HG02610 (cell line): ENCODE data around the gene TM9SF1.
"Not testable (repeated sequence)": the region's sequence is repeated elsewhere in the genome, so short reads cannot be mapped to it uniquely, and the experiment has no call there.

Source experiments
- ATAC-seq: cut with Tn5 transposase; IDR thresholded peaks from one replicate; pipeline ENCODE4 v1.9.1; 2021; ENCODE audit warnings: mild to moderate bottlenecking, moderate library complexity; ENCODE audit not compliant: unreplicated experiment

The TM9SF1 gene

DNA sequence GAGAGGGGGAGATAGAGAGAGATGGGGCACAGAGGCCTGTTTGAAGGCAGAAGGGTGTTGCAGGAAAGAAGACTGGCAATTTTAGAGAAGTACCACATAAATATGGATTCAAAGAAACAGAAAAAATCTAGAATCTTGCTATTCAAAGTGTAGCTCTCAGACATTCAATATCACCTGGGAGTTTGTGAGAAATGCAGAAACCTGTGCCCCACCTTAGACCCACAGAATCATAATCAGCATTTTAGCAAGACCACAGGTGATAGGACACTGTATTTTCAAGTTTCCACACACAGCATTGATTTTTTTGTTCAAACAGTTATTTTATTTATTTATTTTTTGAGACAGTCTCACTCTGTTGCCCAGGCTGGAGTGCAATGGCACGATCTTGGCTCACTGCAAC lies 33.7 kb upstream of the TM9SF1 start:
- ATAC-seq: no peak

DNA sequence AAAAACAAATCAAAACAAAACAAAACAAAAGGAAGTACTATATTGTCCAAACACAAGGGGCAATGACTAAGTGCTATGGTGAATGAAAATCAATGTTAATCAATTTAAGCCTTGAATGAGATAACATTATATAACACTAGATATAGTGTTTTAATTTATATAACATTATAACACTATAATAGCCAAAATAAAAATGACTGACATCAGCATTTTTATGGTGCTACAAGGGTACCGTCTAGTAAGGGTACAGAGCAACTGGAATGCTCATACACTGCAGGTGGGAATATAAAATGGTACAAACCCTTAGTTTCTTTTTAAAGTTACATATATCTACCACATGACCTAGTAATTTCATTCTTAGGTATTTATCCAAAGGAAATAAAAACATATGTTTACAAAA lies 31.2 kb upstream of the TM9SF1 start:
- ATAC-seq: no peak

DNA sequence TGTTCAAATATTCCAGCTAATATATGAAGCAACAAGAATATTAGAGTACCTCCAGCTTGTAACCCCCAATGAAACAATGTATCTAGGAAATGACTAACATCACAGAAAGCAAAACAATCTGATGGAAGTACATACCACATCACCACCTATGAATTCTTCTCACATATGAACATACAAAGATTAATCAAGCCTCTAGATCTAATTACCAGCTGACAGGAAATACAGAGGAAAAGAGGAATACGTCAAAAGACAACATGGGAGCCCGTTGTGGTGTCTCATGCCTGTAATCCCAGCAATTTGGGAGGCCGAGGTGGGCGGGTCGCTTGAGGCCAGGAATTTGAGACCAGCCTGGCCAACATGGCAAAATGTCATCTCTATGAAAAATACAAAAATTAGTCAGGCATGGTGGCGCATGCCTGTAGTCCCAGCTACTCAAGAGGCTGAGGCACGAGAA lies 29.4 kb upstream of the TM9SF1 start:
- no peak for ATAC-seq

DNA sequence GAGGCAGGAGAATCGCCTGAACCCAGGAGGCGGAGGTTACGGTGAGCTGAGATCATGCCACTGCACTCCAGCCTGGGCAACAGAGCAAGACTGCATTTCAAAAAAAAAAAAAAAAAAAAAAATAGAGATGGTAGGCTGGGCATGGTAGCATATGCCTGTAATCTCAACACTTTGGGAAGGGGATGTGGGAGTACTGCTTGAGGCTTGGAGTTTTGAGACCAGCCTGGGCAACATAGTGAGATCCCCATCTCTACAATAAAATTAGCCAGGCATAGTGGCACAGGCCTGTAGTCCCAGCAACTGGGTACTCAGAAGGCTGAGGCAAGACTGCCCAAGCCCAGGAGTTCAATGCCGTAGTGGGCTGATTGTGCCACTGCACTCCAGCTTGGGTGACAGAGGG lies 27.7 kb upstream of the TM9SF1 start:
- not testable (repeated sequence) for ATAC-seq

DNA sequence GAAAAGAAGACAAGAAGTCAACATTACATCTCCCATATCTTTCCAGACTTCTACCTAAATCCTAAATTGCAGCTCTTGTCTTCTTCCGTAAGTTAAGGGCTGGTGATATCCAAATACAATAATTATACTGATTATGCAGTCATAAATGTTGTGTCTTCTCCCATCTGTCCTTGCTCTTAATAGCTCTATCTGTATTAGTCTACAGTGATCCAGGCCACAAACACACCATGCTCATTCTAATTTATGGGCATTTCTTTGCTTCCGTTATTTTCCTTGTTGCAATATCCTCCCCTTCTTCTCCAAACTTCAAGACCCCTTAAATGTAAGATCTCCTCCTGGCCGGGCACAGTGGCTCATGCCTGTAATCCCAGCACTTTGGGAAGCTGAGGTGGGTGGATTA lies 24.3 kb upstream of the TM9SF1 start:
- ATAC-seq: no peak

DNA sequence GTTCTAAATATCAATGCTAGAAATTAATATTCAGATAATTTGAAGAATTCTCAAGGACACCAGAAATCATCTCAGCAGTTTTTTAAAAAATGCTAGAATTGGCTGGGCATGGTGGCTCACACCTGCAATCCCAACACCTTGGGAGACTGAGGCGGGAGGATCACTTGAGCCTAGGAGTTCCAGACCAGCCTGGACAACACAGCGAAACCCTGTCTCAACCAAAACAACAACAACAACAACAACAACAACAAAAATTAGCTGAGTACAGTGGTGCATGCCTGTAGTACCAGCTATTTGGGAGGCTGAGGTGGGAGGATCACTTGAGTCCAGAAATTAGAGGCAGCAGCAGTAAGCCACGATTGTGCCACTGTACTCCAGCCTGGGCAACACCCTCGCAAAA lies 23.8 kb upstream of the TM9SF1 start:
- no peak for ATAC-seq

DNA sequence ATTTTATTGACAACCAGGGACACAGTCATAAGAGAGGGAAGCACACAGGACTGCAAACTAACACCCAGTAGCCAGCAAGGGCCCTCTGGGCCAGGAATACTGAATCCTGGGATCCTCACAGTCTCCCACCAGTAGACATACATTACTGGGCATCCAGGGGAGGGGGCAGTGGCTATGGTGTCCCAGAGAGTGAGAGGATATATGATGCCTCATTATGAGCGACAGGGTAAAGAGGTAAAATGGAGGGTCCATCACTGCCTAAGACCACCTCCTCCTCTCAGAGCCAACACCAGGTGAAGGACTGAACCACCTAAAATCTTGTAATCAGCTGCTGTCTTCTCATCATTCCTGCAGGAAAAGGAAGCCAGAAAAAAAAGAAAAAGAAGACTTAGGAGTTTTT lies 21.6 kb upstream of the TM9SF1 start:
- ATAC-seq: not testable (repeated sequence)

DNA sequence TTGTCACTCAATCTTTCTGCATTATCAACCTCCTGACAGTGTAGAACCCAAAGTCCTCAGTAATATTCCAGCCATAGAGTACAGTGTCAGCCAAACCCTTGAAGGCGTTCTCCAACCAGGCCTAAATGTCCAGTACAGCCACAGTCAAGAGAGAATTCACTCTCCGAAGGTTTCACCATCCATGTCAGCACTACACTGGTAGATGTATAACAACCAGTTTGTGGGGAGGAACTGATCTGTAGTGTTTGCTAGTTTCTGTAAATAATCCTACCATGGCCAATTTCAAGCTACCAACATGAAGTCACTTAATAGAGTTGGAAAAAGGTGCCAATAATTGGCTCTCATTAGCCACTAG lies 21.1 kb upstream of the TM9SF1 start:
- ATAC-seq: no peak

DNA sequence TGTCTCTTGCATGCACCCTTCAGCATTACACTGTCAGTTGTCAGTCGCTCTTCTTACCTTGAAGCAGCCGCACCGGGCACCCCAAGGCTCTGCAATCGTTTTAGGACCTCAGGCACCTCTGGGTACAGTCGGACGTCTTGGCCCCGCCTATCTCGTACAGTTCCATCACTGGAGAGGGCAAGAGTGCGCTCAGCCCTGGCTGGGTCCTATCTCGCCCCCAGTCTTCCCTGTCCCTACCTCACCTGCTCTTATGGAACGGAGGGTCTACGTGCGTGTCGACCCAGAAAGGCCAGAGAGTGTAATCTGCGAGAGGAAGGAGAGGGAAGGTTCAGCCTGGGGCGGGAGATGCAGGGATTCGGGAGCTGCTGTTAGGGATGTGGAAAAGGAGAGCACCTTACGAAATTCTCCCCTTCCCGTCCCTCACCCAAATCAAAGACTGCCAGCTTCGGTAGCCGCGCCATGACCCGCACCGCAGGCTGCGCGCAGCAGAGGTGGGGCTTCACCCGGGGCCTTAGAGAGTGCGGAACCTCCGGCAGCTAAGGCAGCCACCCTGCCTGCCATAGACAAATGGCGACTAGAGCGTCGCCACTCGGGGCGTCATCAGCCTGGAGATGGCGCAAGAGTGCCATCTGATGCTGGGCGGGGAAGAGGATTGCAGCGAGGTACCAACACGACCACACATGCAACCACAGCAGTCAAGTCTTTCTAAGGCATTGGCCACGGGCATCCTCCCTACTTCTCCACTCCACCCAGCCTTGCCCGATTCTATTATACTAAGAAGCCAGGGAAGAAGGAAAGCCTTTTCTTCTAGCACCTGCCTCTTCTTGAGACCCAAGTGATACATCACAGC lies 20.5 kb upstream of the TM9SF1 start, which contains the start of gene MDP1:
TSS of gene MDP1 (minus strand) at position 572 of the 850 bp plus-strand sequence. CDS start at position 461, 111 bp downstream.
- ATAC-seq: peak; percentile 68

DNA sequence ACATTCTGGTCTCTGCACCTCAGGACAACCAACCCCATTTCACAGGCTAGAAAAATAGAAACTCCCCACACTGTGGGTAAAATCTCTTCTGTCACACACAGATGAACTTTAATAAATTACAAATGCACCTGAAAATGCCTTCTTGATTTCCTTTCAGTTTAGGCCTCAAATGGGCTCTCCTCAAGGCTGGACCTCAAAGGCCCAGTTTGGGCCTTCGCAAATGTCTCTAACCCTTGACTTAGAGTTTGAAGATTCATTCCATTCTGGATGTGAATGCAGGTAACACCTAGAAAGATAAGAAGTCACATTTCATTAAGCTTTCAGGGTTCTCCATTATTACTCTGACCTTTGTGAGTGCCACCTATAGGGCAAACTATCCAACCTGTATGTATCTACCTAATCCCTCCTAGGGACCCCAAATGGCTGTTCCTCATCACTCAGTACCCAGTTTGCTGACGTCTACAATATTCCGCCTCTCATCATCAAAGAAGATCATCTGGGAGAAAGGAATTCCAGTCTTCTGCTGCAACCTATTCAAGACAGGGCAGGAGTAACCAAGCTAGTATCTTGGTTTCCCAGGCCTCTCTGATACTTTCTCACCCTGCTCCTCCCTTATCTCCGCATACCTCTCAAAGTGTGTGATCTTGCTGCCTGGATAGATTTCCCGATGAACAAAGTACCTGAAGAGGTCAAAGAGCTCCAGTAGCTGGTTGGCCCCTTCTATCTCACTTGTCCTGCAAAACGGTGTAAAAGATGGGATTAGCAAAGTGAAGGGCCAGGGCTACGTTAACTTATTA lies 18.8 kb upstream of the TM9SF1 start:
- ATAC-seq: no peak

DNA sequence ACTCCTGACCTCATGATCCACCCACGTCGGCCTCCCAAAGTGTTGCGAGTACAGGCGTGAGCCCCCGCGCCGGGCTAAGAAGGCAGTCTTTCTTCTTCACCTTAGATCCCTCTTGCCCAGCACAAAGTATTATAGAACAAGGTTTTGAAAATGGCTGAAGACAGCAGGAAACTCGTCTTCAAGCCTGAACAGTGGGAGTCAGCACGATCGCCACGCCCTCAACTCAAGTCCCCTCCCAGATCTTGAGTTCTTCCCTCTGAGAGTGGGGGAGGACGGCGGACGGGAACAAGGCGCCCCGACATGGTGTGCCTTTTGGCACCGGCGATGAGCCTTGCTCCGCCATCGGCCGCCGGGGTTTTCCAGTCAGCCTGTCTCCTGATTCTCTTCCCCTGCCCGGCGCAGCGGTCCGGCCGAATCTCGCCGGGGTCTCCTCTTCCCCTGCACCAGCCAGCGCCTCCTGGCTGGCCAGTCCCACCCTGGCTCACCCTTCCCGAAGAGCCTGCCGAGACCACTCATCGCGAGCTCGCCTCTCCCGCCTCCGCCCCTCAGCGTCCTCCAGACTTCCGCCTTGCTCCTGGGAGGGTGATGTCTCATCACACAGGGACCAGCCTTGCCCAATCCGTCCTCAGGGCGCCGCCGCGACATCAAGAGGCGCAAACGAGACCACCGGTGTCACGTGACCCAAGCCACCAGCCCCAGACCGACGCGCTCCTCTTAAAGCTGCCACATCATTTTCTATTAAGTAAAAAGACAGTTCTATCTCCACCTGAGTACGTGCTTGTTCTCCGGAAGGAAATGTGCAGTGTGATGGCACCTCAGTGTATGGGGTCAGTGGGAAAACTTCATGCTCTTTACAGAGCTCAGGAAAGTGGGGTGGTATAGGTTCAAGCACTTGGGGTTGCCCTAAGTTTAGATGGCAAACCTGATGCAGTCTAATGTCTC lies 18.0 kb upstream of the TM9SF1 start, which contains the start of gene CHMP4A:
TSS of gene CHMP4A (minus strand) at position 565 of the 942 bp plus-strand sequence. CDS start at position 516, 49 bp downstream.
- ATAC-seq: peak; percentile 80

DNA sequence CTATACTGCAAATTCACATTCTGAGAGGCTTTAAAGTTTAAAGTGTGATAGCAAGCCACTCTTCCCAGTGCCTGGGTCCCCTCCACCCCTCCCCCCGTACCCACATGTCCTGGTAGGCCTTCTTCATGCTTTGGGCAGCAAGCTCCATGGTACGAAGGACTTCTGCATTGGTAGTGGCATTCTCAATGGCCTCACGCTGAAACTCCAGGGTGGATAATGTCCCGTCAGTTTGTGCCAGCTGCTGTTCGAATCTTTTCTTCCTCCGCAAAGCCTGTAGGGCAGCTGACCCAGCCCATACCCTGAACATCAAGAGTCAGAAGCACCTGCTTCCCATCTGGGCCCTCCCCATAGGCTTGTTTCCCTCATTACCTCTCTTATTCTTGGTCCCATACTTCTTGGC lies 16.1 kb upstream of the TM9SF1 start:
- ATAC-seq: no peak

DNA sequence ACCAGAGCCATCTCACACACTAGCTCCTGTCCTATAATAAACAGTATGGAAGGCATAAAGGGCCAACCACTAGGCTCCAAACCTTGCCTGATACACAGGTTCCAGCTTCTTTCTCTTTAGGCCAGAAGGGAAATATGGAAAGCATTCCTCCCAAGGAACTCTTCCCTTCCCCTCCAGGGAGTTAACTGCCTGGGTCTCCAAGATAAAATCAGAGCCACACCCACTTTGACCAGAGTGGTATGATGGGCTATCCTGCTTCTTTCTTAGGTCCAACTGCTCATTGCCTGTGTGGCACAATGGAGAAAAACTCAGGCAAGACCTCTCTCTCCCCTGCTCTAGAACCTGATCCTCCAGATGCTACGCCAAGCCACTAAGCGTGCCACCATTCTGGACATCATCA lies 12.4 kb upstream of the TM9SF1 start:
- no peak for ATAC-seq

DNA sequence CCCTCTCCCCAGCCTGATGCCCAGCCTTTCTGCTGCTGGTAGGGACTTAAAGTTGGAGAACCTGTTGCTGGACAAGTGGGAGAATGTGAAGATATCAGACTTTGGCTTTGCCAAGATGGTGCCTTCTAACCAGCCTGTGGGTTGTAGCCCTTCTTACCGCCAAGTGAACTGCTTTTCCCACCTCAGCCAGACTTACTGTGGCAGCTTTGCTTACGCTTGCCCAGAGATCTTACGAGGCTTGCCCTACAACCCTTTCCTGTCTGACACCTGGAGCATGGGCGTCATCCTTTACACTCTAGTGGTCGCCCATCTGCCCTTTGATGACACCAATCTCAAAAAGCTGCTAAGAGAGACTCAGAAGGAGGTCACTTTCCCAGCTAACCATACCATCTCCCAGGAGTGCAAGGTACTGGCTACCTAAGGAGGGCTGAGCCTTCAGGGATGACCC lies 11.9 kb upstream of the TM9SF1 start:
- ATAC-seq: no peak

DNA sequence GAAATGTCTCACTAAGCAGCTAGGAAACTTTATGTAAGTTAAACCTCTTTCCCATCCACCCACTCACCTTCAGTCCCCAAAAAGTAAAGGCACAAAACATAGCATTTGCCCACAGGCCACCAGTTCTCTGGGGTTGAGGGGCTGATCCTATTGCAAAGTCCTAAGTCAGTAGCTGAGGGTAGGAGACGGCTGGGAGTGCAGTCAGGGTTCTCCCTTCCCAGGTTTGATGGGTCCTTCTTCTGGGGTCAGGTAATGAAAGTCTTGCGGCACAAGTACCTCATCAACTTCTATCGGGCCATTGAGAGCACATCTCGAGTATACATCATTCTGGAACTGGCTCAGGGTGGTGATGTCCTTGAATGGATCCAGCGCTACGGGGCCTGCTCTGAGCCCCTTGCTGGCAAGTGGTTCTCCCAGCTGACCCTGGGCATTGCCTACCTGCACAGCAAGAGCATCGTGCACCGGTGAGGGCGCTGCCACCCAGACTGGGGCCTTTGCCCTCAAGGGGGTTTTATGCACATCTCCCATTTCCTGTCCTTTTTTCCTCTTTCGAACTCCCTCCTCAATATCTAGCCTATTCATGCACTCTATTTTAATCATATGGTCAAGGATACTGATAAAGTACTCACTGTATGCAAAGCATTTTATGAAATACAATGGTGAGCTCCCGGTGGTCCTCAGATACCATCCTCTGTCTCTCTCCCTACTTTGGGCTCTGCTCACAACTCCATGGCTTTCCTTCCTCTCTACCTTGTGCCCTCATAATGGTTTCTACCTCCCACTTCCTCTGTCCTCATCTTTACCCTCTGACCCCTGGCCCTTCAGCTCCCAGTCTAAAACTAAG lies 11.2 kb upstream of the TM9SF1 start:
- no peak for ATAC-seq

DNA sequence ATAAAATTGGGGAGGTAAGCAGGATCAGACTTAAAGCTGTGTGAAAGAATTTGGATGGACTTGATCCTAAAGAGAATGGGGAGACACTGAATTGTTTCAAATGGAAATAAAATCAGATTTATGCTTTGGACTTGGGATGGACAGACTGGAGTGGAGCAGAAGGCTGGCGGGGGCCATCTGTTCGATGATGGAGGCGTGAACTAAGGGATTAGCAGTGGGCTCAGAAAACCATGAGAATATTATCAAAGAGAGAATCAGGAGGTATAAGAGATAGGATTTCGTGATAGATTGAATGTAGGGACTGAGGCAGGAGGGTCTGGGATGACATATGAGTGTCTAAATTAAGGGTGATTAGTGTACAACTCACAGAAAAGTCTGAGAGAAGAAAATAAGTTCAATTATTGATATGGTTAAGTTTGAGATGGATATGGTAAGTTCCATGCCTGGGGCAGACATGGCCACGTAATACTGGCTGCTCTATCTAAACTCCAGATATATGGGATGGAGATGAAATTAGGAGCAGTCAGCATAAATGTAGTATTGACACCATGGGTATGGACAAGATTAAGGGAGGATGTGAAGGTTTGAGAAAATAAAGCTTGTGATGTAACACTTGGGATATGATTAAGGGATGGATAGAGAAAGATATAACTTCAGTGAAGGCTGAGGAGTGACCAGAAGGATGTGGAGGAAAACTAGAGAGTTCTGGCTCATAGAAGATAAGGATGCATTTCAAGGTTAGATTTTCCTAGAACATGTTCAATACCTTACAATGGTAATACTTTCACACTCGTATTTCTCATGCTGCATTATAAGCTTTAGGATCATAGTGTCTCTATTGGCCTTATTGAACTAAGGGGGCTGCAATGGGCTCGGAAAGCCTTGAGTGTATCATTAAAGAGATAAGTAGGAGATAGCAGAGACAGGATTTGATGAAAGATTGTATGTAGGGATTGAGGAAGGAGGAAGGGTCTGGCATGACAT lies 9.2 kb upstream of the TM9SF1 start:
- ATAC-seq: no peak

DNA sequence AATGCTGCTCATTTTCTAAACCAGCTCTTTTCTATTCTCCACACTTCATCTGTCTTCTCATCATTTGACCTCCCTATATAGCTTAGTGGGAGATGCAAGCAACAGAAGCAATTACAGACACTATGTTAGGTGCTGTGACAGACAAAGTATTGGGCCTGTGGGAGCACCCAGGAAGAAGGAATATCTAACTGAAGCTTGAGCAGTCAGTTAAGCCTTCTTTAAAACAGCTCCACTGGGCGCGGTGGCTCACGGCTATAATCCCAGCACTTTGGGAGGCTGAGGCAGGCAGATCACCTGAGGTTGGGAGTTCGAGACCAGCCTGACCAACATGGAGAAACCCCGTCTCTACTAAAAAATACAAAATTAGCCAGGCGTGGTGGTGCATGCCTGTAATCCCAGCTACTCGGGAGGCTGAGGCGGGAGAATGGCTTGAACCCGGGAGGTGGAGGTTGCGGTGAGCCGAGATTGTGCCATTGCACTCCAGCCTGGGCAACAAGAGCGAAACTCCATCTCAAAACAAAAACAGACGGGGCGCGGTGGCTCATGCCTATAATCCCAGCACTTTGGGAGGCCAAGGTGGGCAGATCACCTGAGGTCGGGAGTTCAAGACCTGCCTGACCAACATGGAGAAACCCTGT lies 8.1 kb upstream of the TM9SF1 start:
- not testable (repeated sequence) for ATAC-seq

DNA sequence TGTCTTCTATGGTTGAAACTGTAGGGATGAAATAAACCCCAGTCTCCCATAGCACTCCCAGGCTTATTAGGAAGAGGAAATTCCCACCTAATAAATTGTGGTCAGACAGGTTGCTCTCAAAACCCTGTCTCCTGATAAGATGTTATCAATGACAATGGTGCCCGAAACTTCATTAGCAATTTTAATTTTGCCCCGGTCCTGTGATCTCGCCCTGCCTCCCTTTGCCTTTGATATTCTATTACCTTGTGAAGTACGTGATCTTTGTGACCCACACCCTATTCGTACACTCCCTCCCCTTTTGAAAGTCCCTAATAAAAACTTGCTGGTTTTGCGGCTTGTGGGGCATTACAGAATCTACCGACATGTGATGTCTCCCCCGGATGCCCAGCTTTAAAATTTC lies 7.3 kb upstream of the TM9SF1 start:
- not testable (repeated sequence) for ATAC-seq
